ENCODE results near the gene SLC6A20.

GRCh38 chr3:45771166-45771775 lies 25.1 kb downstream of the SLC6A20 start:
- TF ChIP-seq EP300 (IDR thresholded peaks at IDR 0.05) (no peak), CTCF (IDR thresholded peaks at IDR 0.05) (no peak)

Measured in gastroesophageal sphincter (tissue), 3 donors.